H1 (cell line): ENCODE results near the gene GPC6. TPM values are rescaled to one million over a fixed set of nuclear protein-coding genes. Genes with fewer than 3 reads are reported as not detected.

Source experiments
- CTCF ChIA-PET: fragments of 300-600 bp; sonication (Branson Sonifier 250); formaldehyde crosslinking; loops from one replicate; lab custom pipeline; 2021; ENCODE audit not compliant: partially characterized antibody; lab: Charles Lee
- POLR2A ChIA-PET: fragments of 300-600 bp; sonication (Branson Sonifier 250); formaldehyde crosslinking; loops from one replicate; lab custom pipeline; 2021; ENCODE audit warnings: inconsistent platforms; ENCODE audit not compliant: partially characterized antibody; lab: Charles Lee
- DNase-seq, 2 experiments: peaks; one replicate each; pipeline versions ENCODE4 v3.0.0 to v3.0.0-alpha.2; 2010 to 2022; ENCODE audit warnings: low spot score in 2 of 2, low read depth in 1 of 2, mixed read lengths in 1 of 2
- FAIRE-seq: peaks from 2 replicates; lab custom pipeline; 2011; peaks lifted over from hg19 to GRCh38; lab: Jason Lieb, UNC
- H2AFZ ChIP-seq: 2 replicates; pipeline ENCODE4 v1.8.1; 2012; ENCODE audit warnings: low read length, inconsistent platforms
- H2AK5ac ChIP-seq: 2 replicates; pipeline ENCODE4 v1.6.1; 2013; ENCODE audit warnings: low read depth, low read length
- H2BK120ac ChIP-seq: replicated peaks from 2 replicates; pipeline ENCODE3; 2013; ENCODE audit warnings: low read depth, low read length, inconsistent platforms
- H2BK12ac ChIP-seq: 2 replicates; pipeline ENCODE4 v1.6.1; 2013; ENCODE audit warnings: low read depth, low read length
- H2BK15ac ChIP-seq: 2 replicates; pipeline ENCODE4 v1.6.1; 2013; ENCODE audit warnings: low read length
- H2BK20ac ChIP-seq: 2 replicates; pipeline ENCODE4 v1.6.1; 2013; ENCODE audit warnings: low read length
- H2BK5ac ChIP-seq: 2 replicates; pipeline ENCODE4 v1.6.1; 2013; ENCODE audit warnings: low read depth, low read length
- H3K14ac ChIP-seq: 2 replicates; pipeline ENCODE4 v1.6.1; 2013; ENCODE audit warnings: inconsistent platforms; ENCODE audit not compliant: insufficient read length
- H3K18ac ChIP-seq: 2 replicates; pipeline ENCODE4 v1.6.1; 2013; ENCODE audit warnings: low read length; ENCODE audit errors: extremely low read depth
- H3K23ac ChIP-seq: 2 replicates; pipeline ENCODE4 v1.6.1; 2013; ENCODE audit warnings: inconsistent platforms; ENCODE audit not compliant: insufficient read length
- H3K23me2 ChIP-seq: 2 replicates; pipeline ENCODE4 v1.6.1; 2013; ENCODE audit warnings: low read depth, low read length
- H3K27ac ChIP-seq: 2 replicates; pipeline ENCODE4 v1.6.1; 2011; ENCODE audit warnings: low read depth, low read length, inconsistent platforms
- H3K27me3 ChIP-seq, 4 experiments: replicated peaks in 1 of 4; 1 replicate in 1 of 4; 2 replicates in 3 of 4; pipeline versions ENCODE4 v1.6.1 to v1.8.1; 2011 to 2013; ENCODE audit warnings: low read length in 3 of 4, mild to moderate bottlenecking in 3 of 4, inconsistent platforms in 2 of 4, mixed read lengths in 2 of 4, moderate library complexity in 1 of 4; ENCODE audit not compliant: control insufficient read depth in 3 of 4, insufficient read depth in 3 of 4; ENCODE audit errors: extremely low read depth in 1 of 4
- H3K36me3 ChIP-seq, 4 experiments: 2 replicates each; pipeline versions ENCODE4 v1.6.1 to v1.8.1; 2011 to 2013; ENCODE audit warnings: mild to moderate bottlenecking in 4 of 4, low read length in 3 of 4, moderate library complexity in 2 of 4, control low read depth in 1 of 4, inconsistent platforms in 1 of 4; ENCODE audit not compliant: insufficient read depth in 4 of 4, control insufficient read depth in 2 of 4
- H3K4ac ChIP-seq: replicated peaks from 2 replicates; pipeline ENCODE3; 2013; ENCODE audit warnings: low read length, low read depth, mixed read lengths, inconsistent platforms; ENCODE audit not compliant: insufficient read length
- H3K4me1 ChIP-seq, 4 experiments: replicated peaks in 1 of 4; 1 replicate in 1 of 4; 2 replicates in 3 of 4; pipeline versions ENCODE4 v1.6.1 to v1.8.1; 2011 to 2013; ENCODE audit warnings: low read length in 3 of 4, inconsistent platforms in 2 of 4, mixed read lengths in 1 of 4; ENCODE audit not compliant: insufficient read depth in 4 of 4, control insufficient read depth in 3 of 4
- H3K4me2 ChIP-seq, 2 experiments: 2 replicates each; pipeline versions ENCODE4 v1.6.1 to v1.8.1; 2011 to 2013; ENCODE audit warnings: low read depth in 2 of 2, low read length in 2 of 2, control low read depth in 1 of 2, inconsistent platforms in 1 of 2, mild to moderate bottlenecking in 1 of 2; ENCODE audit not compliant: insufficient read depth in 1 of 2
- H3K4me3 ChIP-seq, 4 experiments: fragments of 200-600, 300-600 bp in 1 of 4; sonication (generic), shearing (Covaris generic), sonication (Bioruptor Twin) in 1 of 4; 2 replicates each; pipeline versions ENCODE4 v1.5.1 to v1.8.1; 2011 to 2016; ENCODE audit warnings: low read length in 4 of 4, low read depth in 3 of 4, control low read depth in 2 of 4, inconsistent platforms in 2 of 4, mild to moderate bottlenecking in 2 of 4, mixed read lengths in 1 of 4, moderate library complexity in 1 of 4; ENCODE audit not compliant: insufficient read depth in 2 of 4; ENCODE audit errors: extremely low read depth in 1 of 4
- H3K56ac ChIP-seq: replicated peaks from 2 replicates; pipeline ENCODE3; 2013; ENCODE audit warnings: low read depth, mild to moderate bottlenecking, mixed read lengths, low read length, inconsistent platforms; ENCODE audit not compliant: insufficient read length
- H3K79me1 ChIP-seq: 2 replicates; pipeline ENCODE4 v1.6.1; 2013; ENCODE audit warnings: low read depth, low read length, control low read depth
- H3K79me2 ChIP-seq, 2 experiments: 2 replicates each; pipeline versions ENCODE4 v1.6.1 to v1.8.1; 2012 to 2013; ENCODE audit warnings: low read length in 2 of 2, mild to moderate bottlenecking in 2 of 2, inconsistent platforms in 1 of 2; ENCODE audit not compliant: insufficient read depth in 2 of 2, control insufficient read depth in 1 of 2
- H3K9ac ChIP-seq, 4 experiments: replicated peaks in 1 of 4; 1 replicate in 1 of 4; 2 replicates in 3 of 4; pipeline versions ENCODE4 v1.6.1 to v1.8.1; 2011 to 2013; ENCODE audit warnings: low read depth in 3 of 4, low read length in 3 of 4, control low read depth in 2 of 4, mild to moderate bottlenecking in 2 of 4, moderate library complexity in 2 of 4, inconsistent platforms in 1 of 4; ENCODE audit errors: extremely low read depth in 1 of 4
- H3K9me3 ChIP-seq, 2 experiments: 2 replicates each; pipeline versions ENCODE4 v1.6.1 to v1.8.1; 2012 to 2013; ENCODE audit warnings: mild to moderate bottlenecking in 2 of 2, moderate library complexity in 2 of 2, control low read depth in 1 of 2, inconsistent platforms in 1 of 2, low read depth in 1 of 2, low read length in 1 of 2, mixed read lengths in 1 of 2; ENCODE audit not compliant: insufficient read depth in 2 of 2
- H4K20me1 ChIP-seq, 2 experiments: replicated peaks in 1 of 2; 2 replicates each; pipeline versions ENCODE3 to v1.8.1; 2011 to 2013; ENCODE audit warnings: inconsistent platforms in 2 of 2, low read length in 2 of 2, mild to moderate bottlenecking in 1 of 2; ENCODE audit not compliant: insufficient read depth in 2 of 2, control insufficient read depth in 1 of 2
- H4K5ac ChIP-seq: 2 replicates; pipeline ENCODE4 v1.6.1; 2013; ENCODE audit warnings: low read length, low read depth, mixed read lengths, inconsistent platforms; ENCODE audit not compliant: insufficient read length
- H4K8ac ChIP-seq: 2 replicates; pipeline ENCODE4 v1.8.0; 2013; ENCODE audit warnings: mild to moderate bottlenecking, moderate library complexity, low read length, inconsistent platforms; ENCODE audit not compliant: insufficient read depth; ENCODE audit errors: extremely low read depth
- H4K91ac ChIP-seq: replicated peaks from 2 replicates; pipeline ENCODE3; 2013; ENCODE audit warnings: low read length, mixed read lengths, inconsistent platforms; ENCODE audit not compliant: insufficient read length
- CEBPB ChIP-seq: IDR thresholded peaks from 2 replicates; pipeline ENCODE4 v1.6.1; 2012; ENCODE audit warnings: low read depth, low read length
- CHD1 ChIP-seq: IDR thresholded peaks from 2 replicates; pipeline ENCODE4 v1.6.1; 2012; ENCODE audit warnings: low read depth, low read length, improper control_type of control experiment
- CTBP2 ChIP-seq: IDR thresholded peaks from 2 replicates; pipeline ENCODE4 v1.7.0; 2011; ENCODE audit warnings: borderline replicate concordance, mild to moderate bottlenecking, moderate library complexity, mixed read lengths, low read length; ENCODE audit not compliant: insufficient read depth, insufficient read length
- EGR1 ChIP-seq: IDR thresholded peaks from 2 replicates; pipeline ENCODE4 v1.6.1; 2011; ENCODE audit warnings: low read depth, low read length, borderline replicate concordance
- EZH2 ChIP-seq: fragments of 200-600 bp; sonication (generic); IDR thresholded peaks from 2 replicates; pipeline ENCODE4 v1.7.1; 2012; ENCODE audit warnings: low read depth, mild to moderate bottlenecking, moderate library complexity, low read length, inconsistent platforms; ENCODE audit not compliant: severe bottlenecking
- KDM1A ChIP-seq: fragments of 200-600, 300-600 bp; sonication (generic); IDR thresholded peaks from 2 replicates; pipeline ENCODE4 v1.7.1; 2016; ENCODE audit warnings: mild to moderate bottlenecking, low read length, borderline replicate concordance
- KDM4A ChIP-seq: IDR thresholded peaks from one replicate; pipeline ENCODE4 v1.7.1; 2012; ENCODE audit warnings: low read depth, mild to moderate bottlenecking, moderate library complexity, low read length, inconsistent platforms; ENCODE audit not compliant: severe bottlenecking
- KDM5A ChIP-seq: fragments of 200-600 bp; IDR thresholded peaks from 2 replicates; pipeline ENCODE4 v1.7.1; 2012; ENCODE audit warnings: mild to moderate bottlenecking, low read length, inconsistent platforms, mixed read lengths
- PHF8 ChIP-seq: fragments of 200-600 bp; sonication (generic); conservative IDR thresholded peaks from 2 replicates; pipeline ENCODE4 v1.7.1; 2012; ENCODE audit warnings: low read depth, mild to moderate bottlenecking, inconsistent platforms, low read length, moderate library complexity
- SP4 ChIP-seq: IDR thresholded peaks from 2 replicates; pipeline ENCODE4 v1.6.1; 2012; ENCODE audit warnings: low read length, inconsistent platforms
- SRF ChIP-seq: IDR thresholded peaks from 2 replicates; pipeline ENCODE4 v1.6.1; 2011; ENCODE audit warnings: mild to moderate bottlenecking, low read depth, low read length, moderate library complexity
- TAF7 ChIP-seq: optimal IDR thresholded peaks from 2 replicates; pipeline ENCODE3; 2011; ENCODE audit warnings: low read depth, mild to moderate bottlenecking, inconsistent platforms, low read length, moderate library complexity, borderline replicate concordance
- ZNF274 ChIP-seq: IDR thresholded peaks from 2 replicates; pipeline ENCODE4 v1.7.0; 2012; ENCODE audit warnings: low read length, borderline replicate concordance; ENCODE audit errors: extremely low read depth
- WGBS, 2 experiments: shearing (Covaris generic) in 1 of 2; methylation state at CpG; one replicate each; pipeline versions ENCODE4 v1.1.6 to v1.1.7; 2013 to 2015; ENCODE audit warnings: low lambda C conversion rate in 2 of 2, mixed read lengths in 2 of 2, inconsistent platforms in 1 of 2, low coverage in 1 of 2, missing lambda C conversion rate in 1 of 2; ENCODE audit not compliant: insufficient replicate concordance in 2 of 2, insufficient coverage in 1 of 2, insufficient read length in 1 of 2; ENCODE audit errors: extremely low coverage in 1 of 2, missing lambda C conversion rate in 1 of 2; 5-methylcytosine and 5-hydroxymethylcytosine counted together
- polyA plus RNA-seq, 7 experiments: library from polyadenylated mRNA; depleted of rRNA in 3 of 7; stranded (reverse) in 5 of 7; unstranded in 2 of 7; fragments of >200 nt in 5 of 7; fragments of 200-250 nt in 2 of 7; gene quantifications; 1 replicate in 5 of 7; 2 replicates in 1 of 7; 4 replicates in 1 of 7; pipeline versions ENCODE4 v1.2.1 to v1.2.3, GENCODE V29; 2011 to 2013; ENCODE audit warnings: missing spikeins in 2 of 7, mixed read lengths in 2 of 7
- total RNA-seq: library from RNA; stranded (reverse); fragmentation: NEBNext Ultra II Directional; extraction: Animal tissue kit (Norgen Biotek cat#: 25700); gene quantifications from 2 replicates; pipeline ENCODE4 v1.2.1, GENCODE V29; 2021

GPC6 gene
- total and polyA plus RNA-seq, 2 of the 8 experiments (the other 6 are each of a cell fraction or from before 2014, with no cell fraction given), result 5.4 to 12.0 TPM

DNA sequence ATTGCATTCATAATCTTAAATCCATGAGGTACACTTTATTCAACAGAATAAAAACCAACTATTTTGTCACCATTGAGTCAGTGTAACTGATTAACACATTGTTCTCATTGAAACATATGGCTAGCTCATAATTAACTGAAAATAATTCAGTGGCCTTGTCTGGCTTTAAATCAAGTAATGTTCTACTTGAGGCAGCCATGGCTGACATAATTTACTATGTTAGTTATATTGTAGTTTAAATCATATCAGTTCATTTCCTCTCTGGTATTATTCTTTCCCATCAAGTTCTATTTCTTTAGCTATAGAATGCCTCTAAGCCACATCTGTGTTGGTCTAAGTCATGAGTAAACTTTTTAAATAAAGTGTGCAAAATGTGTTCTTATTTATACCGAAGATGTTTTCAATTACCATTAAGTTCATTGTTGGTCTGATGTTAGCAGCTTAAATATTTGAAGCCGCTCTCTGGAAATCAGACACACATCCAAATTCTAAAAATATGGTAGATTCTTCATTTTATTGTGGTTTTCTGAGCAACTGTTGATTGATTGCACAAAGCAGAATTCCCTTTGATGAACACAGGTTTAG lies 393.7 kb downstream of the GPC6 start:
- Histone ChIP-seq H3K23ac (no peak overlapping the region), H3K4me1 (peaks cover 0 to 5% (median 0%) of the 10 kb centered on the region in 4 experiments; a peak in 1 of 7 replicates), H3K9ac (no peak overlapping the region), H3K4me3 (no peak overlapping the region), H3K14ac (no peak overlapping the region), H3K18ac (no peak overlapping the region), H4K20me1 (no peaks in the 10 kb centered on the region), H3K79me2 (no peaks in the 10 kb centered on the region), H3K4ac (no peak overlapping the region), H2BK20ac (no peak overlapping the region), H2BK12ac (no peak overlapping the region), H3K27ac (no peak overlapping the region), H4K91ac (no peak overlapping the region), H3K79me1 (no peaks in the 10 kb centered on the region), H4K8ac (no peak overlapping the region), H3K56ac (no peak overlapping the region), H3K4me2 (no peak overlapping the region), H3K9me3 (no peaks in the 10 kb centered on the region), H2AFZ (no peak overlapping the region), H2AK5ac (no peak overlapping the region), H2BK5ac (no peak overlapping the region), H2BK120ac (no peak overlapping the region), H3K36me3 (no peaks in the 10 kb centered on the region), H3K27me3 (no peaks in the 10 kb centered on the region), H3K23me2 (no peaks in the 10 kb centered on the region; the same call in 1 of the 2 replicates), H4K5ac (no peak overlapping the region), H2BK15ac (no peak overlapping the region)
- ChIA-PET POLR2A (interaction anchor here (0.6 kb wide), 1 partner anchor 237 kb away, joined by 3 read pairs; no protein-coding TSS in a partner anchor), CTCF (no interaction called here)
- TF ChIP-seq EZH2, result no peak
- TF ChIP-seq KDM5A, result no peak
- TF ChIP-seq TAF7, result no peak
- no peak for TF ChIP-seq KDM1A
- no peak for TF ChIP-seq ZNF274
- no peak for TF ChIP-seq SP4
- TF ChIP-seq CTBP2, result no peak
- TF ChIP-seq EGR1, result no peak
- no peak for TF ChIP-seq PHF8
- no peak for TF ChIP-seq CHD1
- TF ChIP-seq KDM4A, result no peak
- TF ChIP-seq SRF, result no peak
- TF ChIP-seq CEBPB, result no peak
- no peak for DNase-seq
- 95% methylated on average over 2 of the region's 2 CpGs; no CpG with 5 or more reads in 1 of the 2 experiments for WGBS, 2 experiments
- FAIRE-seq, result no peak
